Mucosa of descending colon (tissue), 3 donors: Measurements from ENCODE around the gene MARK4. TPM values are rescaled to one million over a fixed set of nuclear protein-coding genes. Genes with fewer than 3 reads are reported as not detected.
"Not testable (repeated sequence)": the region's sequence is repeated elsewhere in the genome, so short reads cannot be mapped to it uniquely, and the experiment has no call there.

ENCODE experiments used
- ATAC-seq: fragments of 200-7000 bp; cut with Tn5 transposase; one replicate; pipeline ENCODE4 v1.9.1; 2020; ENCODE audit warnings: mild to moderate bottlenecking, moderate library complexity
- DNase-seq, 3 donors: peaks; one replicate each; pipeline ENCODE4 v3.0.0-alpha.2; 2020
- H3K36me3 ChIP-seq: fragments of 200-600 bp; one replicate; pipeline ENCODE4 v1.8.0; 2021; ENCODE audit warnings: low read depth, mild to moderate bottlenecking
- H3K4me1 ChIP-seq: fragments of 200-600 bp; one replicate; pipeline ENCODE4 v1.8.0; 2021; ENCODE audit warnings: low read depth, mild to moderate bottlenecking
- H3K4me3 ChIP-seq: fragments of 200-600 bp; one replicate; pipeline ENCODE4 v1.8.0; 2021; ENCODE audit warnings: mild to moderate bottlenecking
- H3K9me3 ChIP-seq: fragments of 200-600 bp; one replicate; pipeline ENCODE4 v1.8.0; 2021; ENCODE audit warnings: mild to moderate bottlenecking
- CTCF ChIP-seq: fragments of 200-600 bp; IDR thresholded peaks from one replicate; pipeline ENCODE4 v1.8.0; 2022; ENCODE audit warnings: antibody characterized with exemption, mild to moderate bottlenecking
- intact Hi-C, 2 donors: fragments of 100-400 bp; cut with DNase I in 1 of 2; cut with micrococcal nuclease in 1 of 2; formaldehyde crosslinking; loops; one replicate each; pipeline versions ENCODE4 v1.11.0 to v1.11.1; 2022; cut with DNase I, micrococcal nuclease
- total RNA-seq, 3 donors: library from RNA; stranded (reverse); fragmentation: NEBNext Ultra II Directional in 2 of 3; extraction: Animal tissue kit (Norgen Biotek cat#: 25700) in 2 of 3; gene quantifications; one replicate each; pipeline versions ENCODE4 v1.2.1 to v1.2.4, GENCODE V29; 2021 to 2023
- donor health status: DM: no; HTN: no; CAD: no; lungs with moderate emphysema.
- donor health status: DM: no; HTN: no; CAD: no.
- donor health status: DM: no; HTN: yes; CAD: no.

The MARK4 gene
- total RNA-seq, 3 donors from 2014 or later: 15.7 to 34.6 (median 17.0) TPM

- no peaks in the 10 kb centered on the region for H3K9me3 ChIP-seq
- no peak for ATAC-seq
- intact Hi-C loops: no loop called here
- TF ChIP-seq CTCF: no peak
- no peak overlapping the region for H3K4me3 ChIP-seq
- DNase-seq: no peak
- no peaks in the 10 kb centered on the region for H3K4me1 ChIP-seq
- no peaks in the 10 kb centered on the region for H3K36me3 ChIP-seq
Measured at GRCh38 chr19:45267296-45267695, 16.2 kb downstream of the MARK4 start.

- H3K4me1 ChIP-seq, DNase-seq, intact Hi-C loops, ATAC-seq, H3K4me3 ChIP-seq, H3K9me3 ChIP-seq, H3K36me3 ChIP-seq: not testable (repeated sequence)
Measured at GRCh38 chr19:45269939-45270338, 18.9 kb downstream of the MARK4 start.

- Histone ChIP-seq H3K36me3 (no peaks in the 10 kb centered on the region), H3K9me3 (no peaks in the 10 kb centered on the region)
- intact Hi-C loops: no loop called here
Measured at GRCh38 chr19:45271098-45271734, 20.1 kb downstream of the MARK4 start.

GRCh38 chr19:45271735-45272108, 20.7 kb downstream of the MARK4 start:
- no peak for TF ChIP-seq CTCF
- Histone ChIP-seq H3K9me3 (no peaks in the 10 kb centered on the region), H3K4me1 (no peaks in the 10 kb centered on the region), H3K36me3 (no peaks in the 10 kb centered on the region), H3K4me3 (no peak overlapping the region)
- intact Hi-C loops: no loop called here
- no peak for DNase-seq
- no peak for ATAC-seq

More at GRCh38 chr19:45271098-45271734, 20.1 kb downstream of the MARK4 start:
- TF ChIP-seq CTCF: no peak
- ATAC-seq (no peak), DNase-seq (no peak)
- Histone ChIP-seq H3K4me1 (no peaks in the 10 kb centered on the region), H3K4me3 (no peak overlapping the region)

GRCh38 chr19:45273521-45273855, 22.4 kb downstream of the MARK4 start:
- no peak for TF ChIP-seq CTCF
- intact Hi-C loops: no loop called here
- DNase-seq (no peak), ATAC-seq (no peak)
- Histone ChIP-seq H3K36me3 (no peaks in the 10 kb centered on the region), H3K9me3 (no peaks in the 10 kb centered on the region), H3K4me3 (no peak overlapping the region), H3K4me1 (no peaks in the 10 kb centered on the region)

GRCh38 chr19:45275370-45275971, 24.4 kb downstream of the MARK4 start:
- no peaks in the 10 kb centered on the region for H3K4me1 ChIP-seq
- intact Hi-C loops: no loop called here
- no peak for TF ChIP-seq CTCF
- no peak for DNase-seq
- H3K36me3 ChIP-seq: no peaks in the 10 kb centered on the region
- ATAC-seq: no peak
- H3K4me3 ChIP-seq: no peak overlapping the region
- no peaks in the 10 kb centered on the region for H3K9me3 ChIP-seq
